Kidney (tissue), 14 donors: ENCODE data around the gene NKTR. TPM values are rescaled to one million over a fixed set of nuclear protein-coding genes. Genes with fewer than 3 reads are reported as not detected.

Experiments used
- DNase-seq, 5 donors: peaks; one replicate each; pipeline ENCODE4 v3.0.0-alpha.2; 2013 to 2020
- FAIRE-seq: peaks from 2 replicates; lab custom pipeline; 2012; peaks lifted over from hg19 to GRCh38; lab: Jason Lieb, UNC
- H3K27ac ChIP-seq, 2 donors: one replicate each; pipeline ENCODE4 v1.7.0; 2013; ENCODE audit warnings: low read depth in 2 of 2, low read length in 2 of 2, inconsistent platforms in 1 of 2
- H3K27me3 ChIP-seq: one replicate; pipeline ENCODE4 v1.7.1; 2013; ENCODE audit warnings: low read length, inconsistent platforms; ENCODE audit not compliant: control insufficient read depth, insufficient read depth
- H3K36me3 ChIP-seq, 3 donors: one replicate each; pipeline versions ENCODE4 v1.7.0 to v1.7.1; 2013; ENCODE audit warnings: low read length in 3 of 3, control low read depth in 1 of 3, inconsistent platforms in 1 of 3; ENCODE audit not compliant: insufficient read depth in 3 of 3, control insufficient read depth in 2 of 3
- H3K4me1 ChIP-seq, 3 donors: one replicate each; pipeline versions ENCODE4 v1.7.0 to v1.7.1; 2013; ENCODE audit warnings: low read length in 3 of 3, inconsistent platforms in 1 of 3, low read depth in 1 of 3; ENCODE audit not compliant: control insufficient read depth in 2 of 3, insufficient read depth in 2 of 3
- H3K4me3 ChIP-seq, 3 donors: one replicate each; pipeline versions ENCODE4 v1.7.0 to v1.8.1; 2013; ENCODE audit warnings: low read length in 3 of 3, control low read depth in 1 of 3, inconsistent platforms in 1 of 3
- H3K9ac ChIP-seq, 3 donors: one replicate each; pipeline versions ENCODE4 v1.7.0 to v1.7.1; 2013; ENCODE audit warnings: low read length in 3 of 3, control low read depth in 1 of 3, inconsistent platforms in 1 of 3
- H3K9me3 ChIP-seq, 3 donors: one replicate each; pipeline versions ENCODE4 v1.7.0 to v1.7.1; 2013; ENCODE audit warnings: low read length in 3 of 3, control low read depth in 1 of 3, inconsistent platforms in 1 of 3; ENCODE audit not compliant: control insufficient read depth in 2 of 3, insufficient read depth in 1 of 3
- intact Hi-C: fragments of 100-400 bp; cut with DNase I; formaldehyde crosslinking; loops from one replicate; pipeline ENCODE4 v1.11.1; 2022
- polyA plus RNA-seq: library from polyadenylated mRNA; stranded (reverse); fragments of 350-450 nt; fragmentation: Illumina TruSeq; extraction: RNeasy Lipid Tissue Mini Kit (QIAGEN cat#74804); gene quantifications from one replicate; pipeline ENCODE4 v1.2.3, GENCODE V29; 2014; ENCODE audit warnings: low read depth, low replicate concordance; ENCODE audit not compliant: insufficient read depth
- total RNA-seq: library from RNA; stranded (reverse); fragmentation: NEBNext Ultra II Directional; extraction: Animal tissue kit (Norgen Biotek cat#: 25700); gene quantifications from one replicate; pipeline ENCODE4 v1.2.1, GENCODE V29; 2021
- TF ChIP-seq, protein P1 (sequence below): IDR thresholded peaks from 3 replicates; pipeline ENCODE4 v1.5.1; 2012; ENCODE audit warnings: mild to moderate bottlenecking, moderate library complexity, borderline replicate concordance; ENCODE audit not compliant: insufficient read depth; ENCODE audit errors: extremely low read depth
- donor health status: control.
- donor health status: control.
- donor health status: control.
- donor health status: control.
- donor health status: control.
- donor health status: DM: yes; HTN: yes; CAD: no.
- donor health status: Normal renal cell carcinoma (clear cell type).

Gene NKTR
- total and polyA plus RNA-seq, 2 donors from 2014 or later, result 9.2 to 81.1 TPM

DNA sequence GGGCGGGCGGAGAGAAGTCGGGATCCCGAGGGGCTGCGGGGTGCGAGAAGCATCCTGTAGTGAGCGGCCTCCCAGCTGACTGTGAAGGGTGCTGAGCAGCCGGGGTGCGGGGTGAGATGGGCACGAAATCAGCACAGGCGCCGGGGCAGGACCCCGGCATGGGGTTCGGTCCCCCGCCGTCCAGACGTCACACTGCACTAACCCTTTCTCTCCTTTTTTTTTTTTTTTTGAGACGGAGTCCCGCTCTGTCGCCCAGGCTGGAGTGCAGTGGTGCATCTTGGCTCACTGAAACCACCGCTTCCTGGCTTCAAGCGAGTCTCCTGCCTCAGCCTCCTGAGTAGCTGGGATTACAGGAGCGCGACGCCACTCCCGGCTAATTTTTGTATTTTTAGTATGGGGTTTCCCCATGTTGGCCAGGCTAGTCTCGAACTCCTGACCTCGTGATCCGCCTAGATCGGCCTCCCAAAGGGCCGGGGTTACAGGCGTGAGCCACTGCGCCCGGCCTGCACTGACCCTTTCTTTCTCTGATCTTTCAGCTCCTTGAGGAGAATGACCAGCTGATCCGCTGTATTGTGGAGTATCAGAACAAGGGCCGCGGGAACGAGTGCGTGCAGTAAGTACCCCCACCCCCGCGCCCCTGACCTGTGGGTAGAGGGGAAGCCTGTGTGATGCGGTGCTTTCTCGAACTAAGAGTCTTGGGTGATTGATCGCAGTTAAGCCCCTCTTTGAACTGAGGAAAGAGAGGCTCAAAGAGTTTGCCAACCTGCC lies 9.3 kb upstream of the NKTR start:
- Histone ChIP-seq H3K4me1 (peaks cover 2 to 6% (median 5%) of the 10 kb centered on the region in 3 donors), H3K27ac (peak overlapping the region in 1 of 2 donors; percentile 34), H3K9ac (peak overlapping the region in 2 of 3 donors; percentile 51 to 75), H3K9me3 (no peaks in the 10 kb centered on the region), H3K36me3 (no peaks in the 10 kb centered on the region), H3K27me3 (no peaks in the 10 kb centered on the region), H3K4me3 (peak overlapping the region; percentile 67 to 86 (median 69))
- FAIRE-seq (no peak), DNase-seq (peak in 4 of 5 donors; percentile 13 to 74 (median 48))
- TF ChIP-seq, protein P1, sequence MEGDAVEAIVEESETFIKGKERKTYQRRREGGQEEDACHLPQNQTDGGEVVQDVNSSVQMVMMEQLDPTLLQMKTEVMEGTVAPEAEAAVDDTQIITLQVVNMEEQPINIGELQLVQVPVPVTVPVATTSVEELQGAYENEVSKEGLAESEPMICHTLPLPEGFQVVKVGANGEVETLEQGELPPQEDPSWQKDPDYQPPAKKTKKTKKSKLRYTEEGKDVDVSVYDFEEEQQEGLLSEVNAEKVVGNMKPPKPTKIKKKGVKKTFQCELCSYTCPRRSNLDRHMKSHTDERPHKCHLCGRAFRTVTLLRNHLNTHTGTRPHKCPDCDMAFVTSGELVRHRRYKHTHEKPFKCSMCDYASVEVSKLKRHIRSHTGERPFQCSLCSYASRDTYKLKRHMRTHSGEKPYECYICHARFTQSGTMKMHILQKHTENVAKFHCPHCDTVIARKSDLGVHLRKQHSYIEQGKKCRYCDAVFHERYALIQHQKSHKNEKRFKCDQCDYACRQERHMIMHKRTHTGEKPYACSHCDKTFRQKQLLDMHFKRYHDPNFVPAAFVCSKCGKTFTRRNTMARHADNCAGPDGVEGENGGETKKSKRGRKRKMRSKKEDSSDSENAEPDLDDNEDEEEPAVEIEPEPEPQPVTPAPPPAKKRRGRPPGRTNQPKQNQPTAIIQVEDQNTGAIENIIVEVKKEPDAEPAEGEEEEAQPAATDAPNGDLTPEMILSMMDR, result no peak
- intact Hi-C loops, result no loop called here

GRCh38 chr3:42591811-42592210 lies 8.7 kb upstream of the NKTR start:
- Histone ChIP-seq H3K27ac (peak overlapping the region in 1 of 2 donors; percentile 34), H3K36me3 (no peaks in the 10 kb centered on the region), H3K9me3 (no peaks in the 10 kb centered on the region), H3K4me3 (peak overlapping the region in 1 of 3 donors; percentile 67), H3K4me1 (peaks cover 2 to 6% (median 5%) of the 10 kb centered on the region in 3 donors), H3K27me3 (no peaks in the 10 kb centered on the region), H3K9ac (peak overlapping the region in 1 of 3 donors; percentile 75)
- no peak for FAIRE-seq
- no peak for DNase-seq
- TF ChIP-seq, protein P1, result no peak
- intact Hi-C loops, result no loop called here

DNA sequence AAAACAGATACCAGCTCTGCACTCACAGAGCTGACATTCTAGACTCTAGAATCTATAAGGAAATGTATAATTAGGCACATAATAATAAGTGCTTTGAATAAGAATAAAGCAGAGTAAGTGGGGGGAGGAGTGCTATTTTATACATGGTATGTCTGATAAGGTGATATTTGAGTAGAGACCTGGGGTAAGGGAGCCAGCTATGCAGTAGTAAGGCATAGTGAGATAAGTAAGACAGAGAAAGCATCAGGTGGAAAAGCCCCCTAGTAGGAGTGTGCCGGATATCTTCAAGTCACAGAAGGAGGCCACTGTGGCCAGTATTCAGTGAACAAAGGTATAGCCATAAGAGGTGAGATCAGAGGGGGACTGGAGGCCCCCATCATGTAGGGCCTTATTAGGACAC lies 6.9 kb upstream of the NKTR start:
- no peaks in the 10 kb centered on the region for H3K9me3 ChIP-seq
- TF ChIP-seq, protein P1, result no peak
- H3K4me1 ChIP-seq, result peaks cover 2 to 6% (median 5%) of the 10 kb centered on the region in 3 donors
- FAIRE-seq, result no peak
- H3K27me3 ChIP-seq, result no peaks in the 10 kb centered on the region
- DNase-seq, result no peak
- no peak overlapping the region for H3K4me3 ChIP-seq
- no peaks in the 10 kb centered on the region for H3K36me3 ChIP-seq
- intact Hi-C loops, result no loop called here
- no peak overlapping the region for H3K27ac ChIP-seq
- H3K9ac ChIP-seq, result no peak overlapping the region
